ENCODE results near the gene TOLLIP. TPM values are rescaled to one million over a fixed set of nuclear protein-coding genes. Genes with fewer than 3 reads are reported as not detected.

TOLLIP gene
- total RNA-seq, 1 experiment from 2014 or later: 32.3 TPM

- H3K9me3 ChIP-seq (ENCODE audit: control insufficient read depth, low read depth, low read length): no peaks in the 10 kb centered on the region
- no peak overlapping the region for H3K27ac ChIP-seq (ENCODE audit: insufficient read length, low read depth, low read length)
- H3K79me1 ChIP-seq (ENCODE audit: insufficient read depth, low read depth, low read length, poor library complexity, severe bottlenecking): no peaks in the 10 kb centered on the region
- no peak overlapping the region for H2BK15ac ChIP-seq (ENCODE audit: low read depth, low read length)
- H2BK5ac ChIP-seq (ENCODE audit: insufficient read length, low read length): no peak overlapping the region
- no peak overlapping the region for H3K23ac ChIP-seq (ENCODE audit: insufficient read length, low read depth, low read length)
- Mint-ChIP-seq H3K36me3 (ENCODE audit: insufficient read depth in 1 of 3, low read depth in 3 of 3) (peaks cover 18 to 44% (median 34%) of the 10 kb centered on the region in 3 experiments; a peak in 6 of 7 replicates), H3K4me3 (no peak overlapping the region), H3K9me3 (peaks cover 0 to 5% of the 10 kb centered on the region in 2 experiments; a peak in 1 of 5 replicates), H3K27ac (no peak overlapping the region; a peak in 1 of 7 replicates), H3K27me3 (ENCODE audit: low read depth) (no peaks in the 10 kb centered on the region), H3K4me1 (peaks cover 5% of the 10 kb centered on the region in 2 experiments; a peak in 3 of 4 replicates)
- no peak overlapping the region for H2BK12ac ChIP-seq (ENCODE audit: insufficient read length, low read depth, low read length)
- H3T11ph ChIP-seq (ENCODE audit: low read length): no peak overlapping the region
- no peak overlapping the region; the same call in 1 of the 2 replicates for H3K14ac ChIP-seq (ENCODE audit: insufficient read depth, low read length)
- H3K4ac ChIP-seq (ENCODE audit: low read depth, low read length): no peak overlapping the region
- no peak for TF ChIP-seq CTCF (conservative IDR thresholded peaks at IDR 0.05)
- no peak for DNase-seq
- H4K8ac ChIP-seq (replicated peaks; ENCODE audit: insufficient read length, low read depth, low read length): no peak overlapping the region
- no peak overlapping the region for H4K5ac ChIP-seq (ENCODE audit: insufficient read length, low read depth, low read length)
- H3K27me3 ChIP-seq (ENCODE audit: insufficient read depth, low read length): no peaks in the 10 kb centered on the region
- no peaks in the 10 kb centered on the region for H3K4me1 ChIP-seq (ENCODE audit: insufficient read depth, low read length)
- no peaks in the 10 kb centered on the region for H3K79me2 ChIP-seq (ENCODE audit: insufficient read depth, low read length)
- H3K9ac ChIP-seq (ENCODE audit: extremely low read depth, insufficient read length, low read length): no peak overlapping the region
- no peak overlapping the region for H3K4me2 ChIP-seq (ENCODE audit: insufficient read depth, insufficient read length, low read length)
- no peak overlapping the region for H3K18ac ChIP-seq (ENCODE audit: insufficient read length, low read depth, low read length)
- no peaks in the 10 kb centered on the region for H3K23me2 ChIP-seq (ENCODE audit: insufficient read length, low read depth, low read length, poor library complexity, severe bottlenecking)
- H4K20me1 ChIP-seq (ENCODE audit: control insufficient read depth, insufficient read depth, insufficient read length): no peaks in the 10 kb centered on the region
- no peak overlapping the region for H2BK20ac ChIP-seq (ENCODE audit: low read depth, low read length, poor library complexity, severe bottlenecking)
- no peak overlapping the region for H2AK5ac ChIP-seq (ENCODE audit: insufficient read length, low read length)
- H3K56ac ChIP-seq (ENCODE audit: insufficient read length, low read depth, low read length): no peak overlapping the region
- no peak overlapping the region for H2BK120ac ChIP-seq (ENCODE audit: low read depth, low read length, poor library complexity, severe bottlenecking)
- H4K91ac ChIP-seq (ENCODE audit: insufficient read length, low read depth, low read length): no peak overlapping the region
- H2AFZ ChIP-seq (ENCODE audit: low read length): no peak overlapping the region
- WGBS (ENCODE audit: extremely low coverage, insufficient read length, low lambda C conversion rate): no CpG with 5 or more reads among the region's 8 CpGs
Observed at GRCh38 chr11:1283906-1284305, 25.5 kb downstream of the TOLLIP start.

Data from H9 (cell line).